ENCODE data around the gene ADAMTS6. TPM values are rescaled to one million over a fixed set of nuclear protein-coding genes. Genes with fewer than 3 reads are reported as not detected.

Gene ADAMTS6
- polyA plus RNA-seq, 3 donors: 0.01 TPM; not detected in 2

DNA sequence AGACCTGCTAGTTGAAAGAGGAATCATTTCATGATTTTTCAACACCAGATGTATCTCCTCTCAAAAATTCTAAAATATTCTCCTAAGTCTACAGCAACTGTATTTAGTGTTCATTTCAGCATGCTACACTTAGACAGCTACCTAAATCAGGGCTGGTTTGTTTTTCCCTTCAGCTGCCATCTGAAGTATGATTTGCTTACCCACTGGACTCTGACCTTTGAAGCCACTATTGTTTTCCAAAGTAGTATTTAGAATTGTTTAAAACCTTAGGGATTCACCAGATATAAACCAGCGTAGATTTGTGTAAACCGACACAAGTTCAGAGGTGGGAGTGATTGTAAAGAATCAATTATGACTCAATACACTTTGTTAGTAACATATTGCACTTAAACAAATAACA lies 193.1 kb downstream of the ADAMTS6 start:
- no peak for DNase-seq
- Mint-ChIP-seq H3K4me3 (no peak overlapping the region), H3K9me3 (no peaks in the 10 kb centered on the region), H3K27me3 (ENCODE audit: low read depth in 3 of 3) (no peaks in the 10 kb centered on the region), H3K4me1 (no peaks in the 10 kb centered on the region), H3K36me3 (no peaks in the 10 kb centered on the region), H3K27ac (no peak overlapping the region)
- Histone ChIP-seq H3K27ac (ENCODE audit: low read depth in 1 of 2, low read length in 2 of 2) (no peak overlapping the region), H3K27me3 (ENCODE audit: control insufficient read depth in 2 of 2, insufficient read depth in 2 of 2, low read length in 2 of 2) (no peaks in the 10 kb centered on the region), H3K79me2 (ENCODE audit: insufficient read depth, low read length) (no peaks in the 10 kb centered on the region), H3K36me3 (replicated peaks in 1 of 2; ENCODE audit: control insufficient read depth in 1 of 2, insufficient read depth in 2 of 2, low read length in 2 of 2) (no peaks in the 10 kb centered on the region), H2AFZ (ENCODE audit: insufficient read depth, low read depth, low read length, poor library complexity, severe bottlenecking) (no peak overlapping the region), H4K20me1 (ENCODE audit: insufficient read depth, low read length) (no peaks in the 10 kb centered on the region), H3K9me3 (replicated peaks in 1 of 2; ENCODE audit: control insufficient read depth in 1 of 2, insufficient read depth in 1 of 2, low read length in 2 of 2) (no peaks in the 10 kb centered on the region), H3K4me1 (ENCODE audit: control insufficient read depth in 1 of 2, insufficient read depth in 2 of 2, low read length in 2 of 2) (no peaks in the 10 kb centered on the region), H3K9ac (ENCODE audit: insufficient read depth, low read length, poor library complexity, severe bottlenecking) (no peak overlapping the region), H3K4me2 (replicated peaks; ENCODE audit: extremely low read depth, low read length, poor library complexity, severe bottlenecking) (no peak overlapping the region), H3K4me3 (replicated peaks in 1 of 3; ENCODE audit: low read depth in 2 of 3, low read length in 3 of 3) (no peak overlapping the region)
- no peak for TF ChIP-seq CTCF (IDR thresholded peaks at IDR 0.05)
- no CpG with 5 or more reads among the region's 2 CpGs for WGBS (ENCODE audit: insufficient coverage)
- intact Hi-C loops (cut with micrococcal nuclease): no loop called here

- no peak overlapping the region for H3K4me3 ChIP-seq (replicated peaks in 1 of 3; ENCODE audit: low read depth in 2 of 3, low read length in 3 of 3)
- H3K27ac Mint-ChIP-seq: no peak overlapping the region
- no peak for TF ChIP-seq CTCF (IDR thresholded peaks at IDR 0.05)
Measured at GRCh38 chr5:65279603-65280002, 202.1 kb downstream of the ADAMTS6 start.

More at GRCh38 chr5:65279603-65280002, 202.1 kb downstream of the ADAMTS6 start:
- WGBS (ENCODE audit: insufficient coverage): no CpG with 5 or more reads among the region's 2 CpGs
- H3K27ac ChIP-seq (ENCODE audit: low read depth in 1 of 2, low read length in 2 of 2): no peak overlapping the region
- no peak overlapping the region for H2AFZ ChIP-seq (ENCODE audit: insufficient read depth, low read depth, low read length, poor library complexity, severe bottlenecking)
- Mint-ChIP-seq H3K4me1 (peaks cover 2% of the 10 kb centered on the region), H3K9me3 (peaks cover 1 to 6% (median 3%) of the 10 kb centered on the region in 7 donors), H3K36me3 (no peaks in the 10 kb centered on the region), H3K4me3 (no peak overlapping the region), H3K27me3 (ENCODE audit: low read depth in 3 of 3) (no peaks in the 10 kb centered on the region)
- no peaks in the 10 kb centered on the region for H3K9me3 ChIP-seq (replicated peaks in 1 of 2; ENCODE audit: control insufficient read depth in 1 of 2, insufficient read depth in 1 of 2, low read length in 2 of 2)
- no peak overlapping the region for H3K4me2 ChIP-seq (replicated peaks; ENCODE audit: extremely low read depth, low read length, poor library complexity, severe bottlenecking)
- H3K36me3 ChIP-seq (replicated peaks in 1 of 2; ENCODE audit: control insufficient read depth in 1 of 2, insufficient read depth in 2 of 2, low read length in 2 of 2): no peaks in the 10 kb centered on the region
- no peak for DNase-seq
- H4K20me1 ChIP-seq (ENCODE audit: insufficient read depth, low read length): no peaks in the 10 kb centered on the region
- intact Hi-C loops (cut with micrococcal nuclease): no loop called here
- H3K9ac ChIP-seq (ENCODE audit: insufficient read depth, low read length, poor library complexity, severe bottlenecking): no peak overlapping the region
- no peaks in the 10 kb centered on the region for H3K79me2 ChIP-seq (ENCODE audit: insufficient read depth, low read length)
- no peaks in the 10 kb centered on the region for H3K4me1 ChIP-seq (ENCODE audit: control insufficient read depth in 1 of 2, insufficient read depth in 2 of 2, low read length in 2 of 2)
- H3K27me3 ChIP-seq (ENCODE audit: control insufficient read depth in 2 of 2, insufficient read depth in 2 of 2, low read length in 2 of 2): no peaks in the 10 kb centered on the region

Data from CD14-positive monocyte (primary cell).